ENCODE measurements around the gene UPK2. TPM values are rescaled to one million over a fixed set of nuclear protein-coding genes. Genes with fewer than 3 reads are reported as not detected.

UPK2 gene
- polyA plus RNA-seq, 3 donors, result not detected

GRCh38 chr11:118935376-118935775 is 20.7 kb upstream of the UPK2 start:
- Histone ChIP-seq H3K27ac (ENCODE audit: low read depth in 1 of 2, low read length in 2 of 2) (no peak overlapping the region), H3K9ac (ENCODE audit: insufficient read depth, low read length, poor library complexity, severe bottlenecking) (no peak overlapping the region), H3K4me2 (replicated peaks; ENCODE audit: extremely low read depth, low read length, poor library complexity, severe bottlenecking) (no peak overlapping the region), H4K20me1 (ENCODE audit: insufficient read depth, low read length) (no peaks in the 10 kb centered on the region), H3K27me3 (ENCODE audit: control insufficient read depth in 2 of 2, insufficient read depth in 2 of 2, low read length in 2 of 2) (no peaks in the 10 kb centered on the region), H3K9me3 (replicated peaks in 1 of 2; ENCODE audit: control insufficient read depth in 1 of 2, insufficient read depth in 1 of 2, low read length in 2 of 2) (no peaks in the 10 kb centered on the region), H3K79me2 (ENCODE audit: insufficient read depth, low read length) (no peaks in the 10 kb centered on the region), H2AFZ (ENCODE audit: insufficient read depth, low read depth, low read length, poor library complexity, severe bottlenecking) (no peak overlapping the region), H3K4me3 (replicated peaks in 1 of 3; ENCODE audit: low read depth in 2 of 3, low read length in 3 of 3) (no peak overlapping the region), H3K36me3 (replicated peaks in 1 of 2; ENCODE audit: control insufficient read depth in 1 of 2, insufficient read depth in 2 of 2, low read length in 2 of 2) (no peaks in the 10 kb centered on the region), H3K4me1 (ENCODE audit: control insufficient read depth in 1 of 2, insufficient read depth in 2 of 2, low read length in 2 of 2) (peaks cover 12 to 14% of the 10 kb centered on the region in 2 donors)
- peaks cover 15% of the 10 kb centered on the region for H3K4me1 Mint-ChIP-seq
- peaks cover 9 to 22% (median 15%) of the 10 kb centered on the region in 3 donors for H3K27me3 Mint-ChIP-seq (ENCODE audit: low read depth in 3 of 3)
- H3K36me3 Mint-ChIP-seq, result no peaks in the 10 kb centered on the region
- H3K27ac Mint-ChIP-seq, result peak overlapping the region in 1 of 7 donors; percentile 37
- no peak for TF ChIP-seq CTCF (IDR thresholded peaks at IDR 0.05)
- peaks cover 0 to 3% (median 0%) of the 10 kb centered on the region in 7 donors for H3K9me3 Mint-ChIP-seq
- 56% methylated on average over 5 of the region's 8 CpGs for WGBS (ENCODE audit: insufficient coverage)
- peak overlapping the region in 1 of 2 donors; percentile 48 for H3K4me3 Mint-ChIP-seq
- intact Hi-C loops (cut with micrococcal nuclease), result loop anchor here in 1 of 2 donors (10.0 kb wide), 1 partner anchor 251 kb away; no protein-coding TSS in a partner anchor
- DNase-seq, result no peak

- Histone ChIP-seq H3K4me3 (replicated peaks in 1 of 3; ENCODE audit: low read depth in 2 of 3, low read length in 3 of 3) (no peak overlapping the region), H3K36me3 (replicated peaks in 1 of 2; ENCODE audit: control insufficient read depth in 1 of 2, insufficient read depth in 2 of 2, low read length in 2 of 2) (no peaks in the 10 kb centered on the region), H2AFZ (ENCODE audit: insufficient read depth, low read depth, low read length, poor library complexity, severe bottlenecking) (no peak overlapping the region), H3K27me3 (ENCODE audit: control insufficient read depth in 2 of 2, insufficient read depth in 2 of 2, low read length in 2 of 2) (no peaks in the 10 kb centered on the region), H4K20me1 (ENCODE audit: insufficient read depth, low read length) (no peaks in the 10 kb centered on the region), H3K79me2 (ENCODE audit: insufficient read depth, low read length) (no peaks in the 10 kb centered on the region), H3K27ac (ENCODE audit: low read depth in 1 of 2, low read length in 2 of 2) (no peak overlapping the region), H3K9ac (ENCODE audit: insufficient read depth, low read length, poor library complexity, severe bottlenecking) (no peak overlapping the region), H3K4me2 (replicated peaks; ENCODE audit: extremely low read depth, low read length, poor library complexity, severe bottlenecking) (no peak overlapping the region), H3K4me1 (ENCODE audit: control insufficient read depth in 1 of 2, insufficient read depth in 2 of 2, low read length in 2 of 2) (peaks cover 13 to 16% of the 10 kb centered on the region in 2 donors), H3K9me3 (replicated peaks in 1 of 2; ENCODE audit: control insufficient read depth in 1 of 2, insufficient read depth in 1 of 2, low read length in 2 of 2) (no peaks in the 10 kb centered on the region)
- TF ChIP-seq CTCF (IDR thresholded peaks at IDR 0.05), result no peak
- Mint-ChIP-seq H3K27me3 (ENCODE audit: low read depth in 3 of 3) (peaks cover 5 to 19% (median 9%) of the 10 kb centered on the region in 3 donors), H3K36me3 (no peaks in the 10 kb centered on the region), H3K4me3 (no peak overlapping the region), H3K9me3 (peaks cover 0 to 3% (median 0%) of the 10 kb centered on the region in 7 donors), H3K4me1 (peaks cover 17% of the 10 kb centered on the region), H3K27ac (no peak overlapping the region)
- intact Hi-C loops (cut with micrococcal nuclease), result loop anchor here in 1 of 2 donors (10.0 kb wide), 1 partner anchor 254 kb away; no protein-coding TSS in a partner anchor
- whole genome bisulfite sequencing (ENCODE audit: insufficient coverage), result 83% methylated on average over 7 of the region's 11 CpGs
- peak in 1 of 3 donors; percentile 36 for DNase-seq
Measured at GRCh38 chr11:118938491-118939403, 17.4 kb upstream of the UPK2 start.

Data from CD14-positive monocyte (primary cell).